CD8-positive, alpha-beta memory T cell (primary cell): ENCODE results near the gene ADGRG2. TPM values are rescaled to one million over a fixed set of nuclear protein-coding genes. Genes with fewer than 3 reads are reported as not detected.

ENCODE experiments used
- CTCF ChIA-PET: fragments of 350-600 bp; sonication (Branson Sonifier 250); formaldehyde crosslinking; loops from one replicate; lab custom pipeline; 2021; ENCODE audit warnings: antibody characterized with exemption; lab: Charles Lee
- POLR2A ChIA-PET: fragments of 350-600 bp; sonication (Branson Sonifier 250); formaldehyde crosslinking; loops from one replicate; lab custom pipeline; 2021; ENCODE audit warnings: antibody characterized with exemption; lab: Charles Lee
- DNase-seq, 5 donors: peaks; one replicate each; pipeline versions ENCODE4 v3.0.0 to v3.0.0-alpha.2; 2020 to 2022; ENCODE audit warnings: mixed read lengths in 1 of 5
- H3K27ac ChIP-seq: one replicate; pipeline ENCODE4 v1.7.0; 2013; ENCODE audit warnings: low read depth, mild to moderate bottlenecking, low read length, moderate library complexity
- H3K27me3 ChIP-seq: 2 replicates; pipeline ENCODE4 v1.7.0; 2013; ENCODE audit warnings: low read length, mild to moderate bottlenecking; ENCODE audit not compliant: insufficient read depth, poor library complexity, severe bottlenecking
- H3K36me3 ChIP-seq: 2 replicates; pipeline ENCODE4 v1.7.0; 2013; ENCODE audit warnings: mild to moderate bottlenecking, low read length, moderate library complexity; ENCODE audit not compliant: insufficient read depth
- H3K4me1 ChIP-seq: 2 replicates; pipeline ENCODE4 v1.7.0; 2013; ENCODE audit warnings: mild to moderate bottlenecking, low read length, moderate library complexity; ENCODE audit not compliant: insufficient read depth
- H3K4me3 ChIP-seq: 2 replicates; pipeline ENCODE4 v1.7.0; 2013; ENCODE audit warnings: mild to moderate bottlenecking, low read length
- H3K9me3 ChIP-seq: 2 replicates; pipeline ENCODE4 v1.7.0; 2013; ENCODE audit warnings: mild to moderate bottlenecking, low read length
- H3K27ac Mint-ChIP-seq, 8 donors: one replicate each; pipeline ENCODE4 v1.8.0; 2020 to 2021; ENCODE audit warnings: mixed read lengths in 8 of 8, mild to moderate bottlenecking in 6 of 8, inconsistent platforms in 3 of 8, moderate library complexity in 3 of 8
- H3K27me3 Mint-ChIP-seq, 2 donors: one replicate each; pipeline ENCODE4 v1.8.0; 2020 to 2021; ENCODE audit warnings: mixed read lengths in 2 of 2, mild to moderate bottlenecking in 1 of 2, moderate library complexity in 1 of 2
- H3K36me3 Mint-ChIP-seq, 3 donors: one replicate each; pipeline ENCODE4 v1.8.0; 2020 to 2021; ENCODE audit warnings: mixed read lengths in 3 of 3, inconsistent platforms in 1 of 3, mild to moderate bottlenecking in 1 of 3
- H3K4me1 Mint-ChIP-seq, 3 donors: one replicate each; pipeline ENCODE4 v1.8.0; 2020 to 2021; ENCODE audit warnings: mixed read lengths in 3 of 3, inconsistent platforms in 1 of 3, mild to moderate bottlenecking in 1 of 3
- H3K4me3 Mint-ChIP-seq, 7 donors: one replicate each; pipeline ENCODE4 v1.8.0; 2020 to 2021; ENCODE audit warnings: mixed read lengths in 7 of 7, mild to moderate bottlenecking in 6 of 7, moderate library complexity in 4 of 7, inconsistent platforms in 2 of 7
- H3K9me3 Mint-ChIP-seq, 5 donors: one replicate each; pipeline ENCODE4 v1.8.0; 2020 to 2022; ENCODE audit warnings: mixed read lengths in 5 of 5, mild to moderate bottlenecking in 3 of 5, moderate library complexity in 2 of 5, inconsistent platforms in 1 of 5
- polyA plus RNA-seq: library from polyadenylated mRNA; unstranded; fragments of 300-500 nt; fragmentation: Illumina TruSeq; gene quantifications from one replicate; pipeline ENCODE4 v1.2.3, GENCODE V29; 2021
- total RNA-seq, 2 experiments: library from RNA; stranded (reverse); gene quantifications; one replicate each; pipeline ENCODE4 v1.2.3, GENCODE V29; 2021

The ADGRG2 gene
- total and polyA plus RNA-seq, 3 experiments from 2014 or later: 0.05 TPM; not detected in 2

GRCh38 chrX:18964026-18964425 is 158.2 kb downstream of the ADGRG2 start:
- H3K27ac ChIP-seq: no peak overlapping the region
- H3K36me3 Mint-ChIP-seq: peaks cover 0 to 3% (median 0%) of the 10 kb centered on the region in 3 donors
- no peaks in the 10 kb centered on the region for H3K27me3 ChIP-seq
- H3K27me3 Mint-ChIP-seq: no peaks in the 10 kb centered on the region
- no peaks in the 10 kb centered on the region for H3K36me3 ChIP-seq
- no peak overlapping the region for H3K4me3 ChIP-seq
- H3K4me1 Mint-ChIP-seq: peaks cover 10 to 56% (median 29%) of the 10 kb centered on the region in 3 donors
- ChIA-PET CTCF (no interaction called here), POLR2A (no interaction called here)
- H3K4me3 Mint-ChIP-seq: no peak overlapping the region
- no peaks in the 10 kb centered on the region for H3K9me3 ChIP-seq
- no peak for DNase-seq
- H3K9me3 Mint-ChIP-seq: peaks cover 0 to 1% (median 0%) of the 10 kb centered on the region in 5 donors
- no peaks in the 10 kb centered on the region for H3K4me1 ChIP-seq
- H3K27ac Mint-ChIP-seq: no peak overlapping the region

- Mint-ChIP-seq H3K36me3 (peaks cover 0 to 3% (median 0%) of the 10 kb centered on the region in 3 donors), H3K4me3 (no peak overlapping the region), H3K27ac (no peak overlapping the region), H3K9me3 (peaks cover 0 to 1% (median 0%) of the 10 kb centered on the region in 5 donors), H3K4me1 (peaks cover 10 to 57% (median 30%) of the 10 kb centered on the region in 3 donors), H3K27me3 (no peaks in the 10 kb centered on the region)
- POLR2A ChIA-PET: interaction anchor here (0.6 kb wide), 1 partner anchor 284 kb away, joined by 9 read pairs; no protein-coding TSS in a partner anchor
- Histone ChIP-seq H3K27ac (no peak overlapping the region), H3K27me3 (no peaks in the 10 kb centered on the region), H3K9me3 (no peaks in the 10 kb centered on the region), H3K4me1 (no peaks in the 10 kb centered on the region), H3K36me3 (no peaks in the 10 kb centered on the region), H3K4me3 (no peak overlapping the region)
- CTCF ChIA-PET: no interaction called here
- no peak for DNase-seq
Measured at GRCh38 chrX:18962329-18962728, 159.9 kb downstream of the ADGRG2 start.

GRCh38 chrX:18961686-18962085 is 160.6 kb downstream of the ADGRG2 start:
- H3K4me3 ChIP-seq: no peak overlapping the region
- Mint-ChIP-seq H3K4me3 (no peak overlapping the region), H3K27me3 (peaks cover 0 to 2% of the 10 kb centered on the region in 2 donors), H3K4me1 (peaks cover 9 to 56% (median 30%) of the 10 kb centered on the region in 3 donors), H3K27ac (peak overlapping the region in 1 of 8 donors; percentile 9), H3K9me3 (no peaks in the 10 kb centered on the region), H3K36me3 (peaks cover 0 to 3% (median 0%) of the 10 kb centered on the region in 3 donors)
- no peaks in the 10 kb centered on the region for H3K36me3 ChIP-seq
- CTCF ChIA-PET: interaction anchor here (0.9 kb wide), 1 partner anchor 78 kb away, joined by 3 read pairs; no protein-coding TSS in a partner anchor
- no peaks in the 10 kb centered on the region for H3K9me3 ChIP-seq
- H3K27me3 ChIP-seq: no peaks in the 10 kb centered on the region
- no peaks in the 10 kb centered on the region for H3K4me1 ChIP-seq
- DNase-seq: no peak
- POLR2A ChIA-PET: interaction anchor here (0.6 kb wide), 1 partner anchor 284 kb away, joined by 9 read pairs; no protein-coding TSS in a partner anchor
- H3K27ac ChIP-seq: no peak overlapping the region

- H3K27me3 ChIP-seq: no peaks in the 10 kb centered on the region
- ChIA-PET CTCF (no interaction called here), POLR2A (no interaction called here)
- no peaks in the 10 kb centered on the region for H3K9me3 Mint-ChIP-seq
- peaks cover 7 to 41% (median 26%) of the 10 kb centered on the region in 3 donors for H3K4me1 Mint-ChIP-seq
- peaks cover 0 to 2% of the 10 kb centered on the region in 2 donors for H3K27me3 Mint-ChIP-seq
- no peak overlapping the region for H3K27ac Mint-ChIP-seq
- peaks cover 0 to 16% (median 0%) of the 10 kb centered on the region in 3 donors for H3K36me3 Mint-ChIP-seq
- H3K4me3 ChIP-seq: no peak overlapping the region
- peaks cover 4% of the 10 kb centered on the region for H3K36me3 ChIP-seq
- no peak overlapping the region for H3K27ac ChIP-seq
- no peaks in the 10 kb centered on the region for H3K4me1 ChIP-seq
- H3K9me3 ChIP-seq: no peaks in the 10 kb centered on the region
- no peak for DNase-seq
- H3K4me3 Mint-ChIP-seq: no peak overlapping the region
Measured at GRCh38 chrX:18956303-18957032, 165.8 kb downstream of the ADGRG2 start.

GRCh38 chrX:18955676-18956075 is 166.6 kb downstream of the ADGRG2 start:
- Mint-ChIP-seq H3K4me3 (no peak overlapping the region), H3K9me3 (no peaks in the 10 kb centered on the region), H3K4me1 (peaks cover 7 to 39% (median 26%) of the 10 kb centered on the region in 3 donors), H3K27me3 (peaks cover 0 to 2% of the 10 kb centered on the region in 2 donors), H3K27ac (no peak overlapping the region), H3K36me3 (peaks cover 3 to 23% (median 3%) of the 10 kb centered on the region in 3 donors)
- H3K4me3 ChIP-seq: no peak overlapping the region
- no peaks in the 10 kb centered on the region for H3K9me3 ChIP-seq
- H3K4me1 ChIP-seq: no peaks in the 10 kb centered on the region
- ChIA-PET CTCF (no interaction called here), POLR2A (no interaction called here)
- H3K27me3 ChIP-seq: no peaks in the 10 kb centered on the region
- DNase-seq: no peak
- H3K36me3 ChIP-seq: peaks cover 4% of the 10 kb centered on the region
- no peak overlapping the region for H3K27ac ChIP-seq

- peaks cover 0 to 3% (median 0%) of the 10 kb centered on the region in 5 donors for H3K9me3 Mint-ChIP-seq
- peaks cover 0 to 2% of the 10 kb centered on the region in 2 donors for H3K27me3 Mint-ChIP-seq
- Histone ChIP-seq H3K36me3 (peaks cover 4% of the 10 kb centered on the region), H3K27me3 (no peaks in the 10 kb centered on the region), H3K4me3 (no peak overlapping the region), H3K27ac (no peak overlapping the region), H3K4me1 (no peaks in the 10 kb centered on the region), H3K9me3 (no peaks in the 10 kb centered on the region)
- DNase-seq: no peak
- peaks cover 6 to 53% (median 7%) of the 10 kb centered on the region in 3 donors for H3K36me3 Mint-ChIP-seq
- no peak overlapping the region for H3K4me3 Mint-ChIP-seq
- POLR2A ChIA-PET: no interaction called here
- CTCF ChIA-PET: no interaction called here
- H3K4me1 Mint-ChIP-seq: peaks cover 4 to 17% (median 13%) of the 10 kb centered on the region in 3 donors
- no peak overlapping the region for H3K27ac Mint-ChIP-seq
Measured at GRCh38 chrX:18951032-18951431, 171.2 kb downstream of the ADGRG2 start.

- H3K4me3 Mint-ChIP-seq: no peak overlapping the region
- DNase-seq: no peak
- H3K27me3 Mint-ChIP-seq: peaks cover 0 to 2% of the 10 kb centered on the region in 2 donors
- H3K36me3 Mint-ChIP-seq: peaks cover 6 to 57% (median 7%) of the 10 kb centered on the region in 3 donors
- ChIA-PET POLR2A (no interaction called here), CTCF (no interaction called here)
- Histone ChIP-seq H3K9me3 (no peaks in the 10 kb centered on the region), H3K4me3 (no peak overlapping the region), H3K4me1 (no peaks in the 10 kb centered on the region), H3K36me3 (peaks cover 4% of the 10 kb centered on the region), H3K27me3 (no peaks in the 10 kb centered on the region), H3K27ac (no peak overlapping the region)
- H3K27ac Mint-ChIP-seq: no peak overlapping the region
- peaks cover 0 to 3% (median 0%) of the 10 kb centered on the region in 5 donors for H3K9me3 Mint-ChIP-seq
- peaks cover under 1 to 8% (median 5%) of the 10 kb centered on the region in 3 donors for H3K4me1 Mint-ChIP-seq
Measured at GRCh38 chrX:18949944-18950301, 172.3 kb downstream of the ADGRG2 start.

GRCh38 chrX:18949291-18949943 is 172.9 kb downstream of the ADGRG2 start:
- H3K4me1 Mint-ChIP-seq: peaks cover 0 to 4% (median 3%) of the 10 kb centered on the region in 3 donors
- ChIA-PET CTCF (no interaction called here), POLR2A (no interaction called here)
- Histone ChIP-seq H3K4me3 (no peak overlapping the region), H3K27me3 (no peaks in the 10 kb centered on the region), H3K9me3 (no peaks in the 10 kb centered on the region), H3K36me3 (peaks cover 4% of the 10 kb centered on the region), H3K4me1 (no peaks in the 10 kb centered on the region), H3K27ac (no peak overlapping the region)
- no peak overlapping the region for H3K4me3 Mint-ChIP-seq
- peaks cover 0 to 2% of the 10 kb centered on the region in 2 donors for H3K27me3 Mint-ChIP-seq
- H3K27ac Mint-ChIP-seq: no peak overlapping the region
- H3K36me3 Mint-ChIP-seq: peaks cover 6 to 62% (median 9%) of the 10 kb centered on the region in 3 donors
- DNase-seq: no peak
- H3K9me3 Mint-ChIP-seq: peaks cover 0 to 3% (median 0%) of the 10 kb centered on the region in 5 donors
